Vagina (tissue), 2 donors: ENCODE results near the gene COX15.

Source experiments
- POLR2A ChIP-seq, 2 donors: fragments of 450-650 bp; IDR thresholded peaks; one replicate each; pipeline ENCODE4 v1.6.1; 2017; ENCODE audit warnings: antibody characterized with exemption in 2 of 2, mild to moderate bottlenecking in 2 of 2, moderate library complexity in 2 of 2
- POLR2AphosphoS5 ChIP-seq, 2 donors: sonication (generic); formaldehyde crosslinking; IDR thresholded peaks; one replicate each; pipeline ENCODE4 v1.9.0; 2017; ENCODE audit warnings: antibody characterized with exemption in 2 of 2, mild to moderate bottlenecking in 2 of 2, low read depth in 1 of 2; ENCODE audit not compliant: insufficient read depth in 1 of 2
- TF ChIP-seq, protein P1 (sequence below), 3 experiments: fragments of 450-650 bp in 2 of 3; fragments of 200-600 bp in 1 of 3; sonication (generic) in 1 of 3; IDR thresholded peaks; one replicate each; pipeline ENCODE4 v1.5.1; 2017 to 2019; ENCODE audit warnings: antibody characterized with exemption in 3 of 3, mild to moderate bottlenecking in 2 of 3, moderate library complexity in 2 of 3

DNA sequence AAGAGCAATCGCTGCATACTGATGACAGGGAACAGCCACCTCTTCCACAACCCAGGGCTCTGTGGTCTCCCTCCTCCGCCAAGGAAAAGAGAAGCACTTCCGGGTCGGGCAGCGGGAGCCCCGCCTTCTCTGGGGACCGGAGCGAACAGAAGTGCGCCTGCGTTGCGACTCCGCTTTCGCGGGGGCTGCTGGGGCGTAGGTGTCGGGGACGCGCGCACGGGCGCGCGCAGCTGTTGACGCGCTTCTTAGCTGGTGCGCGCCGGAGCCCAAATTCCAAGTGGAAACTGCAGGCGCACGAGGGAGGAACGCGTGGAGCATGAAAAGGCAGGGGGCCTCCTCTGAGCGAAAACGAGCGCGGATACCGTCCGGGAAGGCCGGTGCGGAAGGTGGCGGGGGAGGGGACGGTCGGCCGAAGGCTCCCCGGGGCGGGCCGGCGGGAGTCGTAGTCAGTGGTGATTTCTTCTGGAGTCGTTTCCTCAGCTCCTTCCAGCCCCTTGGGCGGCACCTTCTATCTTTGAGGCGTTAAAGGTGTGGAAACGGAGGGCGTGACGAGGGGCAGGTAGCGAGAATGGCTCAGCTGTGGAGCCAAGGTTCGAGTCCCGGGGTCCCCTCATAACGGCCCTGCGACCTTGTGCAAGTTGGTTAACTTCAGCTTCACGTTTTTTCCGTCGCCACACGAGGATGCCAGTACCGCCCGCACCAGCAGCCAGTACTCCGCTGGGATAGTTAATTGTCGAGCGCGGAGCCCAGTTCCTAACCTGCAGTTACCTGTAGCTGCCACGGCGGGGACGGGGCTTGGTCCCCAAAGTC, at the start of gene COX15, which contains the start of gene CUTC:
- TF ChIP-seq, protein P1, sequence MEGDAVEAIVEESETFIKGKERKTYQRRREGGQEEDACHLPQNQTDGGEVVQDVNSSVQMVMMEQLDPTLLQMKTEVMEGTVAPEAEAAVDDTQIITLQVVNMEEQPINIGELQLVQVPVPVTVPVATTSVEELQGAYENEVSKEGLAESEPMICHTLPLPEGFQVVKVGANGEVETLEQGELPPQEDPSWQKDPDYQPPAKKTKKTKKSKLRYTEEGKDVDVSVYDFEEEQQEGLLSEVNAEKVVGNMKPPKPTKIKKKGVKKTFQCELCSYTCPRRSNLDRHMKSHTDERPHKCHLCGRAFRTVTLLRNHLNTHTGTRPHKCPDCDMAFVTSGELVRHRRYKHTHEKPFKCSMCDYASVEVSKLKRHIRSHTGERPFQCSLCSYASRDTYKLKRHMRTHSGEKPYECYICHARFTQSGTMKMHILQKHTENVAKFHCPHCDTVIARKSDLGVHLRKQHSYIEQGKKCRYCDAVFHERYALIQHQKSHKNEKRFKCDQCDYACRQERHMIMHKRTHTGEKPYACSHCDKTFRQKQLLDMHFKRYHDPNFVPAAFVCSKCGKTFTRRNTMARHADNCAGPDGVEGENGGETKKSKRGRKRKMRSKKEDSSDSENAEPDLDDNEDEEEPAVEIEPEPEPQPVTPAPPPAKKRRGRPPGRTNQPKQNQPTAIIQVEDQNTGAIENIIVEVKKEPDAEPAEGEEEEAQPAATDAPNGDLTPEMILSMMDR (IDR thresholded peaks at IDR 0.05) = no peak
- TF ChIP-seq POLR2A (IDR thresholded peaks at IDR 0.05) (peak; percentile 4 to 86), POLR2AphosphoS5 (IDR thresholded peaks at IDR 0.05; ENCODE audit: insufficient read depth in 1 of 2, low read depth in 1 of 2) (peak; percentile 97)
